Keratinocyte (primary cell): Measurements from ENCODE around the gene LRRTM2. TPM values are rescaled to one million over a fixed set of nuclear protein-coding genes. Genes with fewer than 3 reads are reported as not detected.
A peak's percentile ranks its signal among the peaks of the same experiment; 100 is the strongest.

Source experiments
- DNase-seq: peaks from one replicate; pipeline ENCODE4 v3.0.0-alpha.2; 2011; ENCODE audit warnings: low read depth, missing footprints, low spot score
- FAIRE-seq: peaks from 2 replicates; lab custom pipeline; 2011; peaks lifted over from hg19 to GRCh38; lab: Jason Lieb, UNC
- H2AFZ ChIP-seq: 2 replicates; pipeline ENCODE4 v1.6.0; 2012; ENCODE audit warnings: low read length, control low read depth, inconsistent platforms; ENCODE audit not compliant: control insufficient read depth
- H3K27ac ChIP-seq: 2 replicates; pipeline ENCODE4 v1.5.1; 2011; ENCODE audit warnings: low read length; ENCODE audit not compliant: control insufficient read depth, insufficient read depth
- H3K27me3 ChIP-seq: 3 replicates; pipeline ENCODE4 v1.6.0; 2011; ENCODE audit warnings: low read length; ENCODE audit not compliant: control insufficient read depth, insufficient read depth; ENCODE audit errors: extremely low read depth
- H3K36me3 ChIP-seq, 2 experiments: 2 replicates in 1 of 2; 3 replicates in 1 of 2; pipeline ENCODE4 v1.5.1; 2011; ENCODE audit warnings: low read length in 2 of 2, mild to moderate bottlenecking in 1 of 2; ENCODE audit not compliant: control insufficient read depth in 2 of 2, insufficient read depth in 2 of 2; ENCODE audit errors: extremely low read depth in 1 of 2
- H3K4me1 ChIP-seq: 3 replicates; pipeline ENCODE4 v1.5.1; 2011; ENCODE audit warnings: low read length; ENCODE audit not compliant: control insufficient read depth, insufficient read depth; ENCODE audit errors: extremely low read depth
- H3K4me2 ChIP-seq: 3 replicates; pipeline ENCODE4 v1.6.0; 2011; ENCODE audit warnings: low read depth, low read length; ENCODE audit not compliant: control insufficient read depth, insufficient read depth; ENCODE audit errors: extremely low read depth
- H3K4me3 ChIP-seq, 3 experiments: fragments of 200-600 bp in 1 of 3; sonication (generic) in 1 of 3; 2 replicates in 2 of 3; 3 replicates in 1 of 3; pipeline ENCODE4 v1.5.1; 2011 to 2016; ENCODE audit warnings: low read length in 3 of 3, mild to moderate bottlenecking in 3 of 3, control low read depth in 2 of 3, inconsistent platforms in 1 of 3, low read depth in 1 of 3, mixed read lengths in 1 of 3, mixed run types in 1 of 3, moderate library complexity in 1 of 3; ENCODE audit not compliant: control insufficient read depth in 2 of 3, insufficient read depth in 2 of 3; ENCODE audit errors: extremely low read depth in 1 of 3
- H3K79me2 ChIP-seq: 2 replicates; pipeline ENCODE4 v1.6.0; 2012; ENCODE audit warnings: low read length; ENCODE audit not compliant: control insufficient read depth, insufficient read depth
- H3K9ac ChIP-seq: 3 replicates; pipeline ENCODE4 v1.6.0; 2011; ENCODE audit warnings: low read length; ENCODE audit not compliant: control insufficient read depth, insufficient read depth; ENCODE audit errors: extremely low read depth
- H3K9me1 ChIP-seq: 3 replicates; pipeline ENCODE4 v1.6.0; 2011; ENCODE audit warnings: low read length; ENCODE audit not compliant: control insufficient read depth, insufficient read depth; ENCODE audit errors: extremely low read depth
- H3K9me3 ChIP-seq: 2 replicates; pipeline ENCODE4 v1.5.1; 2012; ENCODE audit warnings: low read depth, low read length; ENCODE audit not compliant: control insufficient read depth
- H4K20me1 ChIP-seq: 3 replicates; pipeline ENCODE4 v1.6.0; 2011; ENCODE audit warnings: low read length; ENCODE audit not compliant: control insufficient read depth, insufficient read depth; ENCODE audit errors: extremely low read depth
- EZH2 ChIP-seq: IDR thresholded peaks from one replicate; pipeline ENCODE4 v1.6.1; 2012; ENCODE audit warnings: inconsistent platforms, mild to moderate bottlenecking, low read length, moderate library complexity
- dilution Hi-C: fragments of 300-500 bp; cut with MboI; formaldehyde crosslinking; loops from one replicate; pipeline ENCODE4 v1.7.0; 2020; ENCODE audit warnings: low sequenced_read_pairs; ENCODE audit not compliant: extremely low pct_ligation_motif_present
- polyA plus RNA-seq, 5 experiments: library from polyadenylated mRNA; depleted of rRNA in 3 of 5; stranded (reverse) in 3 of 5; stranded (forward) in 1 of 5; unstranded in 1 of 5; fragments of >200 nt; gene quantifications; 1 replicate in 1 of 5; 2 replicates in 3 of 5; 3 replicates in 1 of 5; pipeline versions ENCODE4 v1.2.1 to v1.2.3, GENCODE V29; 2011 to 2012; ENCODE audit warnings: missing spikeins in 2 of 5, low read depth in 1 of 5, low replicate concordance in 1 of 5
- TF ChIP-seq, protein P1 (sequence below), 3 experiments: IDR thresholded peaks in 1 of 3; conservative IDR thresholded peaks in 1 of 3; optimal IDR thresholded peaks in 1 of 3; 2 replicates in 2 of 3; 3 replicates in 1 of 3; pipeline versions ENCODE3 to v1.5.1; 2011; ENCODE audit warnings: low read length in 3 of 3, mild to moderate bottlenecking in 3 of 3, moderate library complexity in 2 of 3, control low read depth in 1 of 3, inconsistent platforms in 1 of 3; ENCODE audit not compliant: insufficient read depth in 2 of 3; ENCODE audit errors: extremely low read depth in 1 of 3

The LRRTM2 gene
- polyA plus RNA-seq, 1 donor (not counting 4 experiments of a cell fraction or from before 2014, with no cell fraction given) = not detected

DNA sequence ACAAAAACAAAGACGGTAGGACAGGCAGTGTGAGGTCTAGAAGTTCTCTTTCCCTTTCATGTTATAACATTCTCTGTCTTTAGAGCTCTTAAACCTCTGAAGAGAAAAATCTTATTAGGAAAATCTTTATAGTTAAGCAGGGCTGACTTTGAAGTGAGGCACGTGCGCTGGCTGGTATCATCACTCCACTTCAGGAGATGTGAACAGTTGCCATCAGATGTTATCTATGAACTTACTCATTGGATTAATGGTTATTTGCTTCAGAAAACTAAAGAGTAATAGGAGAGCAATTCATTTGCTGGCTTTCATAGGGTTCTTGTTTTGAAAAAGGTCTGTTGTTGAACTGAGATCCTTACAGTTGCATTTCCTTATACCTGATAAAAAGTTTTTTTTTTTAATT lies 25.7 kb downstream of the LRRTM2 start:
- Histone ChIP-seq H3K9ac (no peak overlapping the region), H3K79me2 (peaks cover 74% of the 10 kb centered on the region), H4K20me1 (no peaks in the 10 kb centered on the region), H3K9me1 (no peaks in the 10 kb centered on the region), H3K4me1 (peaks cover 25% of the 10 kb centered on the region), H3K4me2 (peak overlapping the region; percentile 17), H3K4me3 (no peak overlapping the region), H3K27me3 (no peaks in the 10 kb centered on the region), H2AFZ (no peak overlapping the region), H3K36me3 (no peaks in the 10 kb centered on the region), H3K27ac (no peak overlapping the region), H3K9me3 (no peaks in the 10 kb centered on the region)
- TF ChIP-seq, protein P1, sequence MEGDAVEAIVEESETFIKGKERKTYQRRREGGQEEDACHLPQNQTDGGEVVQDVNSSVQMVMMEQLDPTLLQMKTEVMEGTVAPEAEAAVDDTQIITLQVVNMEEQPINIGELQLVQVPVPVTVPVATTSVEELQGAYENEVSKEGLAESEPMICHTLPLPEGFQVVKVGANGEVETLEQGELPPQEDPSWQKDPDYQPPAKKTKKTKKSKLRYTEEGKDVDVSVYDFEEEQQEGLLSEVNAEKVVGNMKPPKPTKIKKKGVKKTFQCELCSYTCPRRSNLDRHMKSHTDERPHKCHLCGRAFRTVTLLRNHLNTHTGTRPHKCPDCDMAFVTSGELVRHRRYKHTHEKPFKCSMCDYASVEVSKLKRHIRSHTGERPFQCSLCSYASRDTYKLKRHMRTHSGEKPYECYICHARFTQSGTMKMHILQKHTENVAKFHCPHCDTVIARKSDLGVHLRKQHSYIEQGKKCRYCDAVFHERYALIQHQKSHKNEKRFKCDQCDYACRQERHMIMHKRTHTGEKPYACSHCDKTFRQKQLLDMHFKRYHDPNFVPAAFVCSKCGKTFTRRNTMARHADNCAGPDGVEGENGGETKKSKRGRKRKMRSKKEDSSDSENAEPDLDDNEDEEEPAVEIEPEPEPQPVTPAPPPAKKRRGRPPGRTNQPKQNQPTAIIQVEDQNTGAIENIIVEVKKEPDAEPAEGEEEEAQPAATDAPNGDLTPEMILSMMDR (optimal IDR thresholded peaks at IDR 0.05 in 1 of 3, IDR thresholded peaks at IDR 0.05 in 1 of 3, conservative IDR thresholded peaks at IDR 0.05 in 1 of 3; ENCODE audit: extremely low read depth in 1 of 3, insufficient read depth in 2 of 3, low read length in 3 of 3) = no peak
- TF ChIP-seq EZH2 = no peak
- FAIRE-seq (peak; percentile 20), DNase-seq (no peak)
- dilution Hi-C loops = no loop called here

DNA sequence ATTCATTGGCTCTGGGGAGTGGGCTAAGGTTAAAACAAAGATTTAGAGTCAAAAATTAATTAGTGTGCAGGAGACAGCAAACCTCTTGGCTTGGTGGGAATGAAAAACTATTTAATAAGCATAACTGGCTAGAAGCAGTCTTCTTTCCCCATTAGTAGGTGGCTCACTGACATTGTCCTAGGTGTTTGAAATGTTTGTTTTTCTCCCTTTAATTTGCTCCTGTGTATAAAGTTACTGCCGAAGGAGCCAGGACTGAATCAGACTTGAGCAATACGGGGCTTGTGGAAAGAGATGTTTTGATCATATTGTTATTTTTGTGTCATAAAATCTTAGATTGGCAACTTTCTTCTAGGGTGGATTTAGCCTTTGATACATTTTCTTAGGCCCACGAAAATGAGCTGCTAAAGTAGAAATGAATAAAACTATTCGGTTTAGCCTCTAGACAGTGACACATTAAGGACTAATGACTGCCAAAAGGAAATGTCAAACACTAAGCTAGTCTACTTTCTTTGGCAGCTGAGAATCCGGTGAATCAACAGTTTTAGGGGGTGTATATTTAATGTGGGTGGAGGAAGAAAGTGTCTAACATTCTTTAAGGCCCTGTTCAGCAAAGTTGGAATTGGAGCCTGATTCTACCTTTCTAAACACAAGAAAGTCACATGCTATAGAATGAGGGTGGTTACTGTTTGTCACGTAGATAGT lies 30.2 kb downstream of the LRRTM2 start:
- no peaks in the 10 kb centered on the region for H4K20me1 ChIP-seq
- peaks cover 62% of the 10 kb centered on the region for H3K79me2 ChIP-seq
- no peak overlapping the region for H2AFZ ChIP-seq
- peak overlapping the region; percentile 63 for H3K4me2 ChIP-seq
- no peaks in the 10 kb centered on the region for H3K27me3 ChIP-seq
- H3K4me3 ChIP-seq = peak overlapping the region in 2 of 3 experiments; percentile 34 to 64
- H3K36me3 ChIP-seq = no peaks in the 10 kb centered on the region
- peak overlapping the region; percentile 74 for H3K27ac ChIP-seq
- H3K9me1 ChIP-seq = no peaks in the 10 kb centered on the region
- FAIRE-seq (peak; percentile 92), DNase-seq (peak; percentile 44)
- no peaks in the 10 kb centered on the region for H3K9me3 ChIP-seq
- dilution Hi-C loops = no loop called here
- peaks cover 38% of the 10 kb centered on the region for H3K4me1 ChIP-seq
- TF ChIP-seq, protein P1 (optimal IDR thresholded peaks at IDR 0.05 in 1 of 3, IDR thresholded peaks at IDR 0.05 in 1 of 3, conservative IDR thresholded peaks at IDR 0.05 in 1 of 3; ENCODE audit: extremely low read depth in 1 of 3, insufficient read depth in 2 of 3, low read length in 3 of 3) = no peak
- no peak for TF ChIP-seq EZH2
- H3K9ac ChIP-seq = no peak overlapping the region
